ENCODE results near the gene B3GNT5.

DNA sequence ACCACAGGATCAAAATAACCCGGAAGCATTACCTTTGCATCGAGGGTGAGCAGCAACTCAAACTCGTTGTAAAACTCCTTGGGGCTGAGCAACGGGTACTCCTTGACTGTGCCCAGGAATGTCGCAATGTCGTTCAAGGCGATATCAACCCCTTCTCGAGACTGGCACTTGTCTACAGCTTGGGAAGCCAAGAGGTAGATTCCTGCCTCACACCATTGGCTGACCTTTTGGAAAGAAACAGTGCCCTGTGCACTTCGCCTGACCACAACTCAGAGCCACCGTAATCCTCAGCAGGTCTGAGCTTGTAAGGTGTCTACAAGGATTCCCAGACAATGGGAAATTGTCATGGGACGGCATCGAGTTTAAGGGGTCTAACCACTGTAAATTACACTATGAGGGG lies 43.9 kb downstream of the B3GNT5 start:
- TF ChIP-seq, protein P1, sequence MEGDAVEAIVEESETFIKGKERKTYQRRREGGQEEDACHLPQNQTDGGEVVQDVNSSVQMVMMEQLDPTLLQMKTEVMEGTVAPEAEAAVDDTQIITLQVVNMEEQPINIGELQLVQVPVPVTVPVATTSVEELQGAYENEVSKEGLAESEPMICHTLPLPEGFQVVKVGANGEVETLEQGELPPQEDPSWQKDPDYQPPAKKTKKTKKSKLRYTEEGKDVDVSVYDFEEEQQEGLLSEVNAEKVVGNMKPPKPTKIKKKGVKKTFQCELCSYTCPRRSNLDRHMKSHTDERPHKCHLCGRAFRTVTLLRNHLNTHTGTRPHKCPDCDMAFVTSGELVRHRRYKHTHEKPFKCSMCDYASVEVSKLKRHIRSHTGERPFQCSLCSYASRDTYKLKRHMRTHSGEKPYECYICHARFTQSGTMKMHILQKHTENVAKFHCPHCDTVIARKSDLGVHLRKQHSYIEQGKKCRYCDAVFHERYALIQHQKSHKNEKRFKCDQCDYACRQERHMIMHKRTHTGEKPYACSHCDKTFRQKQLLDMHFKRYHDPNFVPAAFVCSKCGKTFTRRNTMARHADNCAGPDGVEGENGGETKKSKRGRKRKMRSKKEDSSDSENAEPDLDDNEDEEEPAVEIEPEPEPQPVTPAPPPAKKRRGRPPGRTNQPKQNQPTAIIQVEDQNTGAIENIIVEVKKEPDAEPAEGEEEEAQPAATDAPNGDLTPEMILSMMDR (IDR thresholded peaks at IDR 0.05; ENCODE audit: low read depth, low read length) = no peak
- no peak for TF ChIP-seq EZH2phosphoT487 (IDR thresholded peaks at IDR 0.05; ENCODE audit: low read depth)

Measured in OCI-LY3 (cell line).